NCI-H2196 treated with DMSO at 0.1 percent for 48 hours (cell line): ENCODE data around the gene HFE.
"Not testable (repeated sequence)": the region's sequence is repeated elsewhere in the genome, so short reads cannot be mapped to it uniquely, and the experiment has no call there.

Source experiments
- DNase-seq: peaks from one replicate; lab custom pipeline; 2025; ENCODE audit not compliant: unreplicated experiment; lab: John Stamatoyannopoulos, UW

The HFE gene

GRCh38 chr6:26105842-26106241 is 18.6 kb downstream of the HFE start:
- DNase-seq: no peak

GRCh38 chr6:26107935-26108334 is 20.7 kb downstream of the HFE start:
- DNase-seq: no peak

DNA sequence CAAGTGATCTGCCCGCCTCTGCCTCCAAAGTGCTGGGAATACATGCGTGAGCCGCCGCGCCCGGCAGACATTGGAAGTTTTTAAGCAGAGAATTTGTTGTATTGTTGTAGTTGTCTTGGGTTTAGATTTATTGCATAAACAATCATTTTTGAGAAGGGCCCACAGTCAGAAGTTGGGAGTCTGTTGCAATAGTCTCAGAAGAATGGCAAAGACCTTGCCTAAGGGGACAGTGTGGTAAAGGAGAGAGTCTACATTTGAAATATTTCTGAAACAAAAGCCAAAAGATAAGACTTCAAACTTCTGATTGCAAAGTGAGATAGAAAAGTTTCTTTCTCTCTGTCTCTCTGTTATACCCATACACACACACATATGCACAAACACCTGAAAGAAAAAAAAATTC is 22.5 kb downstream of the HFE start:
- DNase-seq: no peak

DNA sequence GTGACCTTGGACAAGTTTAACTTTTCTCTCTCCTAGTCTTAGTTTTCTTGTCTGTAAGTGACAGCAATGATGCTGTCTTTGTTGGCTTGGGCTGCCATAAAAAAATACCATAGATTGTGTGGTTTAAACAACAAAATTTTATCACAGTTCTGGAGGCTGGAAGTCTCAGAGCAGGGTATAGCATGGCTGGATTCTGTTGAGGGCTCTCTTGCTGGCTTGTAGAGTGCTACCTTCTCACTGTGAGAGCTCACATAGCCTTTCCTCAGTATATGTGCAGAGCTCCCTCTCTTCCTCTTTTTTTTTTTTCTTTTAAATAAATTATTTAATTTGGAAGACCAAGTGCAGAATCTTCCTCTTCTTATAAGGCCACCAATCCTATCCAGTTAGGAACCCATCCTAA is 26.3 kb downstream of the HFE start:
- no peak for DNase-seq

DNA sequence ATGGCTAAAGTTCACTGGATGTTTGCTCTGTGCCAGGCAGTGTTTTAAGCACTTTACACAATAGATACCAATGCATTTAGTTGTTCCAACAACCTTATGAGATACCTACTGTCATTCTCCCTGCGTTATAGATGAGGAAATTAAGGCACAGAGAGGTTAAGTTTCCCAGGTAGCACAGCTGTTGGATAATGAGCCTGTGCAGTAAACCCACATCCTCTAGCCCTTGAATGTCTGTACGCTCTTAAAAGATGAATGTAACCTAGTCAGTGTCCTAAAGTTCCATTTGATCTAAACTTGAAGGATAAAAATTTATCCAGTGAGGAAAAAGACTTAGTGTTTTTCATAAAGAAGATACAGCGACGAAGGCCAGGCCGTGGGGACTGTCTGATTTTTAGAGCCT is 28.0 kb downstream of the HFE start:
- no peak for DNase-seq

- no peak for DNase-seq
Measured at GRCh38 chr6:26116267-26116666, 29.0 kb downstream of the HFE start.

- no peak for DNase-seq
Measured at GRCh38 chr6:26118999-26119398, 31.8 kb downstream of the HFE start.

DNA sequence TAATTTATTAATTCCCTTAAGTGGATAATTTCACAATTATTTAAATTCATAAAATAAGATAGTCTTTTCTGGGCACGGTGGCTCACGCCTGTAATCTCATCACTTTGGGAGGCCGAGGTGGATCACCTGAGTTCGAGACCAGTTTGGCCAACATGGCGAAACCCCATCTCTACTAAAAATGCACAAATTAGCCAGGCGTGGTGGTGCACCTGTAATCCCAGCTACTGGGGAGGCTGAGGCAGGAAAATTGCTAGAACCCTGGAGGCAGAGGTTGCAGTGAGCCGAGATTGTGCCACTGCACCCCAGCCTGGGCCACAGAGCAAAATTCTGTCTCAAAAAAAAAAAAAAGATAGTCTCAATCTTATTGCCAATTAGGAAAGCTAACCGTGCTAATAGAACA is 32.9 kb downstream of the HFE start:
- DNase-seq: not testable (repeated sequence)

GRCh38 chr6:26120807-26121140 is 33.5 kb downstream of the HFE start:
- no peak for DNase-seq

DNA sequence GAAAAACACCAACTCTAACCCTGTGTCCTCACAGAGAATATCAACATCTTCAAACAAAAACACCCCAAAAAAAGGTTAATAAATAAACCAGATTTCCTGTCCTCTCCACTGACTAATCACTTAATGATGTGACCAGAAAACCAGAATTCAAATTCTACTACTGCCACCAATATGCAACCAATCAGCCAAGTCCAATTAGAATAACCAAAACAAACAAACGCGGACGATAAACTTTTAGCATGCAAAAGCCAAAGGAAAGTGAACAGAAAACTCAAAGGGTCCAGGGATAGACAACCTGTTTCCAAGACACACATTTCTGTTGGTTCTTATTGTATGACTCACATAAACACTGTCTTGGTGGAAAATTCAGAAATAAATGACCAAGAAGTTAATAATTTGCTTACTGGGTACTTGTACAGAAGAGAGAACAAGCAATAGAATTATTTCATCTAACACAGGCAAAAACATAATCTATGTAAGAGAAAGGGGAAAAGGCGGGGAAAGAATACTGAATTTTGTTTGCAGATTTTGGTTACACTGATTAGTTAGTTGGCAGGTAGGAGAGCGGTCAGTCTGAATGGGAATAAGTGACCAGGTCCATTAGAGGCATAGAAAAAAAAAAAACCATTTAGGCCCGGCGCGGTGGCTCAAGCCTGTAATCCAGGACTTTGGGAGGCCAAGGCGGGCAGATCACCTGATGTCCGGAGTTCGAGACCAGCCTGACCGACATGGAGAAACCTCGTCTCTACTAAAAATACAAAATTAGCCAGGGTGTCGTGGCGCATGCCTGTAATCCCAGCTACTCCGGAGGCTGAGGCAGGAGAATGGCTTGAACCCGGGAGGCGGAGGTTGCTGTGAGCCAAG is 34.1 kb downstream of the HFE start:
- no peak for DNase-seq

- DNase-seq: no peak
Measured at GRCh38 chr6:26122005-26122388, 34.8 kb downstream of the HFE start.

GRCh38 chr6:26122402-26122792 is 35.2 kb downstream of the HFE start:
- no peak for DNase-seq

DNA sequence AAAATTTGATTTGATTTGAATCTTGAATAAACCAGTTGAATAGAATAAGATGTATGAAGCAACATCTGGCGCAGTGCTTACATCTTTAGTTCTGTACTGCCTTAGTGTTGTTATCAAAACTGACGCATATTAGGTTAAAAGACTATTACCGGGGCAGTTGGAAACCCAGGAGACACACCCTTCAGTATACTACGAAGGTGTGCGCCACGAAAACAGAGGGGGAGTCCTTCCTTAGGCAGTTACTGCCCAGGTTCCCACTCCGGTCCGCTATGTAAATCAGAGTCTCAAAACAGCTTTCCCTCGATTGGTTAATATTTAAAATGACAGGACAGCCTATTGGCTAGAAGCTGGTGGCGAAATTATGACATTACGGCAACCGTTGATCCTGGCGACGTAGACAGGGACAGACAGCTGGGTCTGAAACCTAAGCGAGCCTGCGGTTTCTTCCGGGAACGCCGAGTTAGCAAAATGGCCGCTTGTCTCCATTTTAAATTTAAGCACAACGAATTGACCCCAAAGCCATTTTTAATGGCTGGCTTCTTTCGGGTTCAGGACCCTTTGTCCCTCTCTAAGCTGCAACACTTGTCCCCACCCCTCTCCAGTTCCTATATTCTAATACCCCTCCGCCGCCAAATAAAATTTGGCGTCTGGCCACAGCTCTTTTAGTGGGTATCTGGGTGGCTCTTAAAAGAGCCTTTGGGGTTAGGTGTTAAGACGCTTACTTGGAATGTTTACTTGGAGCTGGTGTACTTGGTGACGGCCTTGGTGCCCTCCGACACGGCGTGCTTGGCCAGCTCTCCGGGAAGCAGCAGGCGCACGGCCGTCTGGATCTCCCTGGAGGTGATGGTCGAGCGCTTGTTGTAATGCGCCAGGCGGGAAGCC is 35.8 kb downstream of the HFE start:
- peak; percentile 97 for DNase-seq

- no peak for DNase-seq
Measured at GRCh38 chr6:26123675-26123946, 36.4 kb downstream of the HFE start.

- peak; percentile 92 for DNase-seq
Measured at GRCh38 chr6:26123947-26124780, 36.9 kb downstream of the HFE start.

DNA sequence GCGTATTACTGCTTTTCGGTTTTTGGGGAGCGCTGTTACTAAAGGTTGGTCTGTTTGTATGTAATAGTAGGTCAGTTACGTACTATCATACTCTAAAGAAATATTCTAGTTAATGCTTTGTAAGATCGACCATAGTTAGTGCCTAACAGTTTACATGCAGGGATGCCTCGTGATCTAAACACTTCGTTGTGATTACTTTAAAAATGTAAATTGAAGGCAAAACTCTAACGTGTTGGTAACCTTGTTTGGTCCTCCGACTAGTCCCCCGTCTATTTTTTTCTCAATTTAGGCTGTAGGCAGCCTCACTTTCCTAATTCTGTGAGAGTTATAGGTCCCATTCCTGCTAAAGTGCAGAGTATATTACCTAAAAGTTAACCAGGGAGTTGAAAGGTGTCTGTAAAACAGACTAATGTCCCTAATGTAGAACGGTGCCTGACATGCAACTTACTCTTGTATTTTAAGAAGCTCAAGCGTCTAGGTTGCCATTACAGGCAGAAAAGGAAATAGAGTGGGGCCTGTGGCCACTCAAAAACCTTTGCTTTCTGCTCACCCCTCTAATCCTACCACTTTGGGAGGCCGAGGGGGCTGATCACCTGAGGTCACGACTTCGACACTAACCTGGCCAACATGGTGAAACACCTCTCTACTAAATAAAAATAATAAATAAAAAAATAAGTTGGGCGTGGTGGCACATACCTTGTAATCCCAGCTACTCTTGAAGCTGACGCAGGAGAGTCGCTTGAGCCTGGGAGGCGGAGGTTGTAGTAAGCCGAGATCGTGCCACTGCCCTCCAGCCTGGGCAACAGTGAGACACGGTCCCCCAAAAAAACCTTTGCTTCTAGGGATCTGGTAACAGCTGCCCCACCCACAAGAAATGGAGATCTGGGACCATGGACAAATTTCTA is 37.8 kb downstream of the HFE start:
- no peak for DNase-seq

- no peak for DNase-seq
Measured at GRCh38 chr6:26126394-26127235, 39.4 kb downstream of the HFE start.

GRCh38 chr6:26128013-26128771 is 41.0 kb downstream of the HFE start:
- no peak for DNase-seq

DNA sequence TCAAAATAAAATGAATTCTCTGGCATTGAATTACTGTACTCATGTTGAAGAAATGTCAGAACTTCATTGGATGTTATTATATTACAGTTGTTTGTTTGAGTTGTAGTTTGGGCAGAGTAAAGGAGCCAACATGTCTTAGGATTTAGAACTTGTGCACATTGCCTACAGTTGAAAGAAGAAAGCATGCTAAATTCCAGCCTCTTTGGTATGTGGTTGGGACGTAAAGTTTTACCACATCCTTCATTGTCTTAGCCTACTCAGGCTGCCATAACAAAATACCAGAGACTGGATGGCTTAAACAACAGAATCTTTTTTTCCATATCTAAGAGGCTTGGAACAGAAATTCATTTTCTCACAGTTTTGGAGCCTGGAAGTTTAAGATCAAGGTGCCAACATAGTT is 42.4 kb downstream of the HFE start:
- no peak for DNase-seq
